Activated CD8-positive, alpha-beta T cell treated with anti-CD3 and anti-CD28 coated beads, Interleukin-2, amount 10 ng/mL, durations not matched to agents 7 days and 5 days (primary cell): ENCODE results near the gene PRUNE2. TPM values are rescaled to one million over a fixed set of nuclear protein-coding genes. Genes with fewer than 3 reads are reported as not detected.

Source experiments
- ATAC-seq: fragments of 150-1000 bp; cut with Tn5 transposase; one replicate; pipeline ENCODE4 v1.10.0; 2021; ENCODE audit warnings: moderate library complexity
- CTCF ChIA-PET: fragments of 350-600 bp; sonication (Branson Sonifier 250); formaldehyde crosslinking; loops from one replicate; lab custom pipeline; 2021; ENCODE audit warnings: antibody characterized with exemption; lab: Charles Lee
- POLR2A ChIA-PET: fragments of 350-600 bp; sonication (Branson Sonifier 250); formaldehyde crosslinking; loops from one replicate; lab custom pipeline; 2021; ENCODE audit warnings: antibody characterized with exemption; lab: Charles Lee
- DNase-seq: peaks from one replicate; pipeline ENCODE4 v3.0.0-alpha.2; 2020
- H3K27ac Mint-ChIP-seq: one replicate; pipeline ENCODE4 v1.8.0; 2021; ENCODE audit warnings: mild to moderate bottlenecking, mixed read lengths
- H3K27me3 Mint-ChIP-seq: one replicate; pipeline ENCODE4 v1.8.0; 2021; ENCODE audit warnings: low read depth, mixed read lengths
- H3K36me3 Mint-ChIP-seq: one replicate; pipeline ENCODE4 v1.8.0; 2021; ENCODE audit warnings: low read depth, mixed read lengths
- H3K4me1 Mint-ChIP-seq: one replicate; pipeline ENCODE4 v1.8.0; 2021; ENCODE audit warnings: low read depth, mixed read lengths
- H3K4me3 Mint-ChIP-seq: one replicate; pipeline ENCODE4 v1.8.0; 2021; ENCODE audit warnings: mild to moderate bottlenecking, mixed read lengths
- H3K9me3 Mint-ChIP-seq: one replicate; pipeline ENCODE4 v1.8.0; 2022; ENCODE audit warnings: mixed read lengths; ENCODE audit not compliant: insufficient read depth
- total RNA-seq, 2 experiments: library from RNA; stranded (reverse); gene quantifications; one replicate each; pipeline ENCODE4 v1.2.3, GENCODE V29; 2021

Gene PRUNE2
- total RNA-seq, 2 experiments from 2014 or later: 0.16 to 0.52 TPM

DNA sequence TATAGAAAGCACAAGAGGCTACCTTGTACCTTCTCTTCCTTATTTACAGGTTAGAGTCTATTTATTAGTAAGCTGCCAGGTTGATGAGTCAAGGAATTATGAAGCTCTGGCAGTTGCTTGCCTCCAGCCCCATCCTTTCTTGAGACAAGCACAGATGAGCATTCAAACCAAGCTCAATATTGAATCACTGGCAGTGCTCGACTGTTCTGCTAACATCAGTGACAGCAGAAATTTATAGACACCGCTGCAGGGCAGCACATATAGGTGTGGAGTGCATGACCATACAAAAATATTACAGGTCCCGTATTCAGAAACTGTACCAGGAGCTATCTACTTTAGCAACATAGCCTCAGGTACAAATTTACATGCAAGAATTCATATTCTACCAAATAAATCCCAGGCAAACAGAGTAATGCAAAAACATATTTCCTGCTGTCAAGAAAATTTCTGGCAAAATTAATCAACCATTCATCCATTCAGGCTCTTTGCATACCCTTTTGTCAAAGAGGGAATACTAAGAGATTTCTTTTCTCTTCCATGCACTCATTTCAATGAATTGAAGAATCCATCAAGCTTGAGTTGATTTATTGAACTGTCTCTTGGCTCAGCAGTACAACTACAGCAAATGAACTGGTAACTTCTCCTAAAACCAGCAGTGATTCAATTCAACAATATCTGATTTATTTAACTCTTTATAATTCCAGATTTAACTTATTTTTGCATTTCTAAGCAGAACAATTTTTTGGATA, 168.6 kb downstream of the PRUNE2 start:
- POLR2A ChIA-PET: no interaction called here
- Mint-ChIP-seq H3K36me3 (no peaks in the 10 kb centered on the region), H3K27me3 (peaks cover 10% of the 10 kb centered on the region), H3K4me3 (no peak overlapping the region), H3K9me3 (no peaks in the 10 kb centered on the region), H3K27ac (no peak overlapping the region), H3K4me1 (no peaks in the 10 kb centered on the region)
- CTCF ChIA-PET: no interaction called here
- DNase-seq: no peak
- no peak for ATAC-seq

DNA sequence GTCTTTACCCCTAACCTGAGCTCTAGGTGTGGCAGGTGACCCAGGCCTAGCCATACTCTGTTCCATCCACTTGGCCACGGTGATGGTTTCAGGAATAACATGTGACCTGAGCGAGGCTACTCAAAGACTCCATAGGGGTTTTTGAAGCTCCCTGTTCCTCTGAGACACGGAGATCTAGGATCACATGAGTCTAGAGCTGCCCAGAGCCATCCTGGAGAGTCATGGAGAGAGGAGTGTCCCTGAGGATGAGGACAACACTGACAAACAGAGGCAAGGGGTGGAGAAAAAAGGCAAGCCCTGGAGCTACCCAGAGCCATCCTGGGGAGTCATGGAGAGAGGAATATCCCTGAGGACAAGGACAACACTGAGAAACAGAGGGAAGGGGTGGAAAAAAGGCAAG, 171.2 kb downstream of the PRUNE2 start:
- ChIA-PET CTCF (no interaction called here), POLR2A (no interaction called here)
- Mint-ChIP-seq H3K4me1 (no peaks in the 10 kb centered on the region), H3K36me3 (no peaks in the 10 kb centered on the region), H3K27ac (no peak overlapping the region), H3K9me3 (no peaks in the 10 kb centered on the region), H3K4me3 (no peak overlapping the region), H3K27me3 (peaks cover 13% of the 10 kb centered on the region)
- DNase-seq (no peak), ATAC-seq (no peak)

DNA sequence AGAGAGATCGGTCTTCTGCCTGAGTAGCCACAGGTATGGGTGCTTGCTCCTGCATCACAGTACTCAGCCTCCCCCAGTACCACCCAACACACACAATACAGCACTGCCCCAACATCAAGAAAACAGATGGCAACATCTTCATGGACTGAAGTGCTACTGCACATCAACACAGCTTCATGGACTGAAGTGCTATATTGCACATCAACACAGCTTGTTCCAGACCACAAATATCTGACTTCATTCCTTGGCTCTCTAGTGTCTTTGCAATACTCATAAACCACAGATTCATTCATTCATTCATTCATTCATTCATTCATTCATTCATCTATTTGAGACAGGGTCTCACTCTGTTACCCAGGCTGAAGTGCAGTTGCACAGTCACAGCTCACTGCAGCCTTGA, 172.8 kb downstream of the PRUNE2 start:
- ChIA-PET CTCF (no interaction called here), POLR2A (no interaction called here)
- no peaks in the 10 kb centered on the region for H3K36me3 Mint-ChIP-seq
- no peak overlapping the region for H3K27ac Mint-ChIP-seq
- H3K4me3 Mint-ChIP-seq: no peak overlapping the region
- no peaks in the 10 kb centered on the region for H3K4me1 Mint-ChIP-seq
- ATAC-seq (no peak), DNase-seq (no peak)
- peaks cover 19% of the 10 kb centered on the region for H3K27me3 Mint-ChIP-seq
- H3K9me3 Mint-ChIP-seq: no peaks in the 10 kb centered on the region

DNA sequence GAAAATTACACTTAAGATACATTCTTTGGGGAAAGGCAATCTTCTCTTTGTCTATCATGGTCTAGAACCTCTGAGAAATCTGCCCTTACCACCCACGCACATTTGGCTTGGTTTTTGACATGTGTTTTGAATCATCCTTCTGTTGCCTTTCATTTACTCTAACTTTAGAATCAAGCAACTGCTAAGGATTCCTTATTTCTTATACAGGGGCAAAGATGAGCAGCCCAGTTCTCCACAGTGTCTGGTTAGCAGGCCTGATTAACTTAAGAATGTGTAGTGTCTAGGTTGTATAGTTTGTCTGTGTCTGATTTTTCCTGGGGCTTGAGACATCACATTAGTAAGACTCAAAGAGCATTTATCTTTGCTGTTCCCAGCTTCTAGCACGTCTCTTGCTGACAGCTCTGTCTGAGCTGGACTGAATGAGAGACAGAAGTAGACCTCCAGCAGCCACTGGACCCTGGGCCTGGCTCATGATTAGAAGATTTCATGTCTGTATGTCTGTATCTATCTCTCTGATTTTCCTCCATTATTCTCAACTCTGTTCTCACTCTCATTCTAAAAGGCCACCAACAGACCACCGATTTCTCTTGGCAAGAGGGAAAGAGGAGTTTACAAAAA, 173.5 kb downstream of the PRUNE2 start:
- H3K9me3 Mint-ChIP-seq: no peaks in the 10 kb centered on the region
- no peak overlapping the region for H3K27ac Mint-ChIP-seq
- H3K4me1 Mint-ChIP-seq: no peaks in the 10 kb centered on the region
- POLR2A ChIA-PET: no interaction called here
- ATAC-seq (no peak), DNase-seq (no peak)
- no peak overlapping the region for H3K4me3 Mint-ChIP-seq
- peaks cover 19% of the 10 kb centered on the region for H3K27me3 Mint-ChIP-seq
- CTCF ChIA-PET: no interaction called here
- no peaks in the 10 kb centered on the region for H3K36me3 Mint-ChIP-seq

DNA sequence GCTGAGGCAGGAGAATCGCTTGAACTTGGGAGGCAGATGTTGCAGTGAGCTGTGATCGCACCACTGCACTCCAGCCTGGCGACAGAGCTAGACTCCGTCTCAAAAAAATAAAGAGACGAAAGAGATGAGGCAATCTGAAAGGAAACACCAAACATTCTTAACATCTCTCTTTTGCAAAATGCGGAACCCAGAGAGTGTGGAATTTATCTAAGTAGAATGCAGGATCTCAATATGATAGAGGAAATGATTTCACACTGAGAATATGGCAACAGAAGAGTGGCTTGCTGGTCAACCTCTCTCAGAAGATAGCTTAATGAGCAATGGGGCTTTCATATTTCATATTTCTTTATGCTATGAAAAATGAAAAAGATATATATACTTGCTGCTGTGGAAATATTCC, 175.1 kb downstream of the PRUNE2 start:
- no peak for ATAC-seq
- DNase-seq: no peak
- H3K27ac Mint-ChIP-seq: no peak overlapping the region
- H3K27me3 Mint-ChIP-seq: peaks cover 22% of the 10 kb centered on the region
- H3K4me1 Mint-ChIP-seq: no peaks in the 10 kb centered on the region
- POLR2A ChIA-PET: no interaction called here
- H3K36me3 Mint-ChIP-seq: no peaks in the 10 kb centered on the region
- CTCF ChIA-PET: no interaction called here
- no peak overlapping the region for H3K4me3 Mint-ChIP-seq
- H3K9me3 Mint-ChIP-seq: no peaks in the 10 kb centered on the region

DNA sequence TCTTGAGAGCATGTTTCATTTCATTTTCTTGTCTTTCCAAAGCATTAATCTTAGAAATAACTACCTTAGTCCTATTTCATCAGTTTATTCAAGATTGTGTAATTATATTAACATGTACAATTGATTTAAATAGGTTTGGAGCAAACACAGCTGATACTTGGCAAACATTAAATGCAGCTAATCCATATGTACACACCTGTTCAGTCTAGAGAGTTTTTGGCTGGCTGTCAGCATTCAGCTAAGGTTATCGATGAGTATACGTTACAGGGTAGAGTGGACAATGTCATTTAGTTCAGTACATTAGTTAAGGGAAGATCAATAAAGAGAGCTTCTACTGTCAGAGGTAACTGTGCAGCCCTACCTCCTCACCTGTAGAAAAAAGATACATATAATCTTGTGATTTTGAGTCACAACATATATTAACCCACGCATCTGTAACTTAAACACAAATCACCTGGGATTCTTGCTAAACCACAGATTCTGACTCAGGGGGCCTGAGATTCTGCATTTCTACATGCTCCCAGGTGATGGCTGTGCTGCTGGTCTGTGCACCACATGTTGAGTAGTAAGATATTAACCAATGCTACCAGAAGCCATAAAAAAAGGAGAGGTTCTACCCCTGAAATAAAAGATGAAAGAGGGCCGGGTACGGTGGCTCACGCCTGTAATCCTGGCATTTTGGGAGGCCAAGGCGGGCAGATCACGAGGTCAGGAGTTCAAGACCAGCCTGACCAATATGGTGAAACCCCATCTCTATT, 175.8 kb downstream of the PRUNE2 start:
- Mint-ChIP-seq H3K27ac (no peak overlapping the region), H3K4me3 (no peak overlapping the region), H3K36me3 (no peaks in the 10 kb centered on the region), H3K4me1 (no peaks in the 10 kb centered on the region), H3K27me3 (peaks cover 24% of the 10 kb centered on the region), H3K9me3 (no peaks in the 10 kb centered on the region)
- DNase-seq (no peak), ATAC-seq (no peak)
- CTCF ChIA-PET: no interaction called here
- POLR2A ChIA-PET: interaction anchor here (0.7 kb wide), 1 partner anchor 37 kb away, joined by 3 read pairs; no protein-coding TSS in a partner anchor

DNA sequence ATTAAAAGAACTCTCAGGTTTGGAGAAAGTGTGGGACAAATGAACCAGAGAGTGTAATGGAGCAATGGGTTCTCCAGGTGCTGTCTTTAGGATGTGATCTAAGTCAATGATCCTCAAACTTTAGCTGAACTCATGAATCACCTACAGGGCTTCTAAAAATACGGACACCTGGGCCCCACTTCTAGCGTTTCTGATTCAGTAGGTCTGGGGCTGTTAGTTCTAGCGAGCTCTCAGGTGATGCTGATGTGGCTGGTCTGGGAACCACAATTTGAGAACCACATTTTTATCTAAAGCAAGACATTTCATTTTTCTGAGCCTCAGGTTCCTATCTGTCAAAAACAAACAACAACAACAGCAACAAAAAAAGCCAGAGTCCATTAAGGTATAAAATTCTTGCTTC, 176.8 kb downstream of the PRUNE2 start:
- Mint-ChIP-seq H3K27ac (no peak overlapping the region), H3K36me3 (no peaks in the 10 kb centered on the region), H3K4me3 (no peak overlapping the region), H3K4me1 (no peaks in the 10 kb centered on the region), H3K9me3 (no peaks in the 10 kb centered on the region), H3K27me3 (peaks cover 19% of the 10 kb centered on the region)
- ChIA-PET POLR2A (interaction anchor here (0.7 kb wide), 2 partner anchors 36 to 1626 kb away, joined by 3 read pairs; no protein-coding TSS in a partner anchor), CTCF (no interaction called here)
- ATAC-seq (no peak), DNase-seq (no peak)

DNA sequence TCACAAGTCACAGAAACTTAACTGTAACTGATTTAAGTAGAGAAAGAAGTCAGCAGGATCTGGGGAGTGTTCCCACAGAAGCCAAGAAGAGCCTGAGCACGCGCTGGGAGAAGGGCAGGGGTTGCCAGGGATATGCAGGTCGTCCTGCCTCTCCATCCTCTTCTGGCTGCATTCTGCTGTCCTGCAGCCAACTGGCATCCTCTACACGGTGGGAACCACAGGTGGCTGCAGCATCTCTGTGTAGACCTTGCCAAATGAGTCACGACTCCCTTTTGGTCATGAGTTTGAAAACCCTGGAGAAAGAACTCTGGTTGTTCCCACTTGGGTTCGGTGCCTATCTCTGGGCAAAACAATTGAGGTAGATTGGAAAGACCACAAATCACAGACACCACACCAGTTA, 180.0 kb downstream of the PRUNE2 start:
- DNase-seq (no peak), ATAC-seq (no peak)
- H3K27me3 Mint-ChIP-seq: peaks cover 18% of the 10 kb centered on the region
- CTCF ChIA-PET: no interaction called here
- no peaks in the 10 kb centered on the region for H3K36me3 Mint-ChIP-seq
- no peak overlapping the region for H3K4me3 Mint-ChIP-seq
- H3K9me3 Mint-ChIP-seq: no peaks in the 10 kb centered on the region
- no peaks in the 10 kb centered on the region for H3K4me1 Mint-ChIP-seq
- POLR2A ChIA-PET: no interaction called here
- no peak overlapping the region for H3K27ac Mint-ChIP-seq

DNA sequence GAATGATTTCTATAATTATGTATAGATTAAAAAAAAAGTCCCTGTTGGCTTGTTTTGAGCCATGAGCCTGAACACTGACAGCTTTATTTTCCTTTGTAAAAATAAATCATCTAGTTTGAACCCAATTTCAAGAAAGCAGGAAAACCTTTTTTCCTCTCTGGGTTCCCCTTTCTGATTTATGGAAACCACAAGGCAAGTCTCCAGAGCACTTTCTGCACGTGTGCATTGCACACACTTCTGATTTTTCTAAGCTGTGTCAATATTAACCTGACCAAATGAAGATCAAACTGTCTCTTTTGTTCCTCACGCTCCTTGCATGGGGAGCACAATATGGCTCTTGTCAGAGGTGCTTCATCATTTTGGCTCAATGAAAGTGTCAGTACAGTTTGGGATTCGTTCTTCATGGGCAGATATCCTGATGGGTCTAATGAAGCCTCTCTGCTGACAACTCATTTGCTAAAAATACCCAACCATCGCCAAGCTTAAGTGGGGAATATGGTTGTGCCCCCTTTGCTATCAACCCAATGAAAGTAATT, 180.8 kb downstream of the PRUNE2 start:
- DNase-seq: no peak
- peaks cover 17% of the 10 kb centered on the region for H3K27me3 Mint-ChIP-seq
- POLR2A ChIA-PET: no interaction called here
- H3K4me1 Mint-ChIP-seq: no peaks in the 10 kb centered on the region
- no peaks in the 10 kb centered on the region for H3K36me3 Mint-ChIP-seq
- ATAC-seq: no peak
- H3K27ac Mint-ChIP-seq: no peak overlapping the region
- H3K9me3 Mint-ChIP-seq: no peaks in the 10 kb centered on the region
- CTCF ChIA-PET: no interaction called here
- no peak overlapping the region for H3K4me3 Mint-ChIP-seq

DNA sequence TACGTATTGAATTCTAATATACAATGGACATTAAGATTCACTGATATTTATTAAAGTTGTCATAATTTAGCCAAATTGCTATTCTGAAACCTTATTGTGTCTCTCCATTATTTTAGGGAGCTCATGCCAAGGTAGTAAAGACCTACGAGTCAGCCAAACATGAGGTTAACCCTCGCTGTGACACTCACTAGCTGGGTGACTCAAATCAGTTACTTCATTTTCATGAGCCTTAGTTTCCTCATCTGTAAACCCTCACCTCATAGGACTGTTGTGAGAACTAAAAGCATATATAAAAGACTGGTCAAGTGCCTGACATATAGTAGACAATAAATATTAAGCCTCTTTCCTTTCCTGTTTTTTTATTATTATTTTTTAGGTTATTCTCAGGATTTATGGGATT, 185.7 kb downstream of the PRUNE2 start:
- H3K36me3 Mint-ChIP-seq: no peaks in the 10 kb centered on the region
- no peak for ATAC-seq
- no peaks in the 10 kb centered on the region for H3K4me1 Mint-ChIP-seq
- peaks cover 21% of the 10 kb centered on the region for H3K27me3 Mint-ChIP-seq
- no peaks in the 10 kb centered on the region for H3K9me3 Mint-ChIP-seq
- H3K27ac Mint-ChIP-seq: no peak overlapping the region
- ChIA-PET POLR2A (interaction anchor here (1.6 kb wide), 1 partner anchor 10 kb away, joined by 5 read pairs; no protein-coding TSS in a partner anchor), CTCF (no interaction called here)
- DNase-seq: no peak
- H3K4me3 Mint-ChIP-seq: no peak overlapping the region

DNA sequence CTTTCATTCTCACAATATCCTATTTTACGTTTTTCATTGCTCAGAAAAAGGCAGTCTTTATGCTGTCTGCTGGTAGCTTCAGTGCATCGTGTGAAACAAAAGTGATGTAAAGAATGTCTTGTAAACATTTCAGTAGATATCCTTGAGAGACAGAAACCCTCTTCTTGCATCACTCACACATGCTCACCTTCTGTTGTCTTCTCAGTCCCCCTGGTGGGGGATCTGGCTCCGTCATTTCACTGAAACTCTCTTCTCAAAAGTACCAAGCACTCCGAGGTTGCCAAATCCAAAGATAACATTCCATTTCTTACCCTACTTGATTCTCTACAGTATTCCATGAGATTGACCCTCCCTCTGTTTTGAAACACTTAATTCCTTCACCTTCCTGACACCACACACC, 187.7 kb downstream of the PRUNE2 start:
- H3K4me1 Mint-ChIP-seq: no peaks in the 10 kb centered on the region
- ATAC-seq (no peak), DNase-seq (no peak)
- peaks cover 21% of the 10 kb centered on the region for H3K27me3 Mint-ChIP-seq
- H3K4me3 Mint-ChIP-seq: no peak overlapping the region
- CTCF ChIA-PET: no interaction called here
- H3K36me3 Mint-ChIP-seq: no peaks in the 10 kb centered on the region
- POLR2A ChIA-PET: no interaction called here
- H3K9me3 Mint-ChIP-seq: no peaks in the 10 kb centered on the region
- no peak overlapping the region for H3K27ac Mint-ChIP-seq

DNA sequence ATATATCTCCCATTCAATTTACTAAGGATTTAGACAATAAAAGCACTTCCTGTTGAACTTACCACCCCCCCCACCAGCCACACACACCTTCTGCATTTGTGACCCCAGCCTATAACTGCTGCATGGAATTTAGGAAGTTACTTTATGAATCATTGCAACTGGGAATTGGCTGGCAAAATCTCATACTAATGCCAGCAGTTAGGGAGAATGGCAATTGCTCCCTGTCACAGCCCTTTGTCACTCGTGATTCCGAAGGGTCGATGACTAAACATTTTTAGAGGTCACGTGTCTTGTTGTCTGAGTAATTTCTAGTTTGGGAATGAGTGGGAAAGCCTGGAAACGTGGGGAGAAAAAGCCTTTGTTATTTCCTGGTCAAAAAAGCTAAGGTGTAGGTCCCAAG, 188.3 kb downstream of the PRUNE2 start:
- ATAC-seq (no peak), DNase-seq (no peak)
- CTCF ChIA-PET: no interaction called here
- Mint-ChIP-seq H3K27me3 (peaks cover 21% of the 10 kb centered on the region), H3K36me3 (no peaks in the 10 kb centered on the region), H3K4me3 (no peak overlapping the region), H3K27ac (no peak overlapping the region), H3K9me3 (no peaks in the 10 kb centered on the region), H3K4me1 (no peaks in the 10 kb centered on the region)
- POLR2A ChIA-PET: no interaction called here
